ENCODE results near the gene MRTO4.
"Not testable (repeated sequence)": the region's sequence is repeated elsewhere in the genome, so short reads cannot be mapped to it uniquely, and the experiment has no call there.

Gene MRTO4

DNA sequence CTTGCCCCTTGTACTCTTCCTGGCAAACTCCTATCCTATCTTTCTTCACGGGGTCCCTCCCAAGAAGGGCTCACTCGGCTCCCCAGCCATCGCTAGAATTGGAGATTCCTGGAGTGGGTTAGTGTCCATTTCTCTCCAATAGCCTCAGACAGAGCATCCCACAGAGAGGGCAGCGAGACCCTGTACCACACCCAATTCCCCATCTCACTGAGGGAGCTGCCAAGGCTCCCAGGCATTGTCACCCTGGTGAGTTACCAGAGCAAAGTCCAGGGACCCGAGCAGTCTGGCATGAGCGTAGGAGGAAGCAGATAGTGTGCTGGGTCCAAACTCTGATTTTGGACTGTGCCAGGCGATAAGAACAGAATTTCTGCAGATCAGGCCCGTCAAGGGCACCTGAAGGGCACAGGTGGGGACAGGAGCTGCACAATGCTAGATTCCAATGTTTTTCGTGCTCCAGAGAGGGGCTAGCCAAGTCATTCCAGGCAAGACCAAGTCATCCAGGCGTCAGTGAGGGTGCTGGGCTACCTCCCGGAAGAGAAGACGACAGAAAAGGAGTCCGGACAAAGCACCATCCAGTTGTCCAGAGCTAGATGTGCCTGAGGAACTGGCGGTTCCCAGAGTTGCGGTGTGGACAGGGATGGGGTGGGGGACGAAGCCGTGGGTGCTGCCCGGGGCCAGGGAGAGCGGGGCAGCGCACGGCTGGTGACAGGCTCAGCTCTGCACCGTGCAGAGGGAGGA lies 21.7 kb downstream of the MRTO4 start:
- no peak for DNase-seq

DNA sequence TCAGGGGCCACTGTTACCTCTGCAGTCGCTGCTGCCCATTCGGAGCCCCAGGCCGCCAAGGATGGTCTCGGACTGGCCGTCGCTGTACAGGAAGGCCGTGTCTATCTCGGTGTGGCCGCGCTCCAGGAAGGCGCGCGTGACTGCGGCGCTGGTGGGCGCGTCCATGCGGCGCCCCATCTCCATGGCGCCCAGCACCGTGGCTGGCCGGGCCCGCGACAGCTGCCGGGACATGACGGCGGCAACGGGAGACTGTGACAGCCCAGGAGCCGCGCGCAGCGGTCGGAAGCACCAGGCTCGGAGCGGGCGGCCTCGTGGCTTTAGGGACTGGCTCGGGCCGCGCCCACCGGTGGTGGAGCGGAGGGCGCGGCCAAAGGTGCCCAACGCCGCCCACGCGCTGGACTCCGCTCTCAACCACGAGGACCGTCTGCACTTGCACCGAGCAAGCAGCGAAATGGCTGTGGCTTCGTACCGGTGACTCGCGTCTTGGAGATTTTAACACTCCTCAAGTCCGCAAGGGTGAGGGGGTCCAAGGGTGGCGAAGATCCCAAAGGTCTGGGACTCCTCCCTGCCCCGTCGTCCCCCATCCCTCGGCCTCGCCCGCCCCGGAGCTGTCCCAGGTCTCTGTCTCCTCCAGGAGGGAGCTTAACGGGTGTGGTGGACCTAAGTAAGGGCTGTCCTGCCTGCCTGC lies 22.4 kb downstream of the MRTO4 start:
- DNase-seq = not testable (repeated sequence)

DNA sequence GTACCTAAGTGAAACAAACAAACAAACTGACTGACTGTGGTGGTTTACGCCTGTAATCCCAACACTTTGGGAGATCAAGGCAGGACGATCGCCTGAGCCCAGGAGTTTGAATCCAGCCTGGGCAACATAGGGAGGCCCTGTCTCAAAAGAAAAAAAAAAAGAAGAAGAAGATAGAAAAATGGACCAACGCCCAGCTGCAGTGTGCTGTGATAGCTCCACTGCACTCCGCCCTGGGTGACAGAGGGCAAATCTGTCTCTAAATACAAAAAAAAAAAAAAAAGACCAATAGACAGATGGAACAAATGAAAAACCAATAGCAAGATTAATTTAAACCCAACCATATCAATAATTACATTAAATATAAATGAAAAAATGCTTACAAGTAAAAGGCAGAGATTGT lies 23.0 kb downstream of the MRTO4 start:
- DNase-seq = no peak

DNA sequence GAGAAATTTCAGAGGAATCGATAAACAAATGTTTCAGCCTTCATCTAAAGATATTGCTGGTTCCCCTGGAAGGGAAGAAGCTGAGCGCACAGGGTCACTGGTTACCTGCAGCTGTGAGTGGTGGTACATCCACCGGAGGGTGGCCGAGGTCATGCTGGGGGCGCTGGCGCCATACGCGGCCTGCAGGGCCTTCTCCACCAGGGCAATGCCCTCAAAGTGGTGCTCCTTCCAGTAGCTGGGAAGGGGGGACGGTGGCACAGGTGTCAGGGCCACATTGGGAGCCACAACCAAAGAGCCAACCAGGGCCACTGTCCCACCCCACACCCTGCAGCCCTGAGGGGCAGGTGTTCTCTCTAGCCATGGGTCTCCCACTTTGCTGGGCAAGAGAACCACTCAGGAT lies 32.3 kb downstream of the MRTO4 start:
- DNase-seq = no peak

DNA sequence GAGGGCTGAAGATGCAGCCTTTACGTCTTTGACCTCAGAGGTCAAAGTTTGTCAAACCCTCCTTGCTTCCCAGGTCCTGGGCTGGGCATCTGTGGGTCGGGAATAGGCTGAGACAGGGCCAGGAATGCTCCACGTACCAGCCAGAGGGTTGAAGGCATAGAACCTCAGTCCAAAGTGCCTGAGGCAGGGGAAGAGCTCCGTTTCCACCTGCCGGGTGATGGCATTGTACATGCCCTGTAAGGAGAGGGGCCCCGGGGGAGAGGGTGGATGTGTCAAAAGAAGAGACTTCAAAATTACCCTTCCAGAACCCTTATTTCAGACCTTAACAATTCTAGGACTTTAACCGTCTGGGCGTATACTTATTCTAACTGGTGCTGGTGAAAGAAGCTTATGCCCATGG lies 33.3 kb downstream of the MRTO4 start:
- DNase-seq = no peak

DNA sequence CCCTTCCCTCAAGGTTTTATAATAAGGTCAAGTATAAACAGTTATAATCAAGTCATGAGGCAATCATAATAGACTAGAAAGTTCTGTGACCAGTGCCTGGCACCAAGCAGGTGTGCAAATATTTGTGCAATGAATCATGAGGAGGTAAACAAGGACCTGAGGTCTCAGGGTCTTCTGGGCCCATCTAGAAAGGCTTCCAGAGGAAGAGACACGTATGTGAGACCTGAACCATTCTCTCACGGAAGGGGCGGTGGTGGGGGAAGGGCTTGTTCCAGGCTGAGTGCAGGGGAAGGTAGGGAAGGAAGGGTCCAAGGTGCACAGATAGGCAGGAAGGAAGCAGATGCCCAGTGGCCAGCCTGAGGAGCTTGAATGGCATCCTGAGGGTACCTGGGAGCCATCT lies 33.8 kb downstream of the MRTO4 start:
- DNase-seq = not testable (repeated sequence)

DNA sequence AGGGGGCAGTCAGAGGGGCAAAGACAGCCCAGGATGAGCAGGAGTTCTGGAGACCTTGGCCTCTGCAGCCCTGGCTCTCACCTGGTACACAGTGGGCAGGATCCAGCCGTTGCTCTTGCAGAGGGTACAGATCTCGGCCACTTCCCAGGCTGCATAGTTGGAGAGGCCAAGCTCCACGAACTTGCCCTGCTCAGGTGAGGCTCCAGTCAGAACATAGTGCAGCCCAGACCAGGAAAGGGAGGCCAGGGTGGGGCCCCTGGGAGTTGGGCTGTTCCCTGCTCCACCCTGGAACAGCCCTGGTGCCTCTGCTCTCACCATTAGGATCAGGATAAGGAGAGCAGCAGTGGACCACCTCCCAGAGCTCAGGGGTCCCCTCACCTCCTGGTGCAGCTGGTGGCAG lies 34.2 kb downstream of the MRTO4 start:
- DNase-seq = not testable (repeated sequence)

DNA sequence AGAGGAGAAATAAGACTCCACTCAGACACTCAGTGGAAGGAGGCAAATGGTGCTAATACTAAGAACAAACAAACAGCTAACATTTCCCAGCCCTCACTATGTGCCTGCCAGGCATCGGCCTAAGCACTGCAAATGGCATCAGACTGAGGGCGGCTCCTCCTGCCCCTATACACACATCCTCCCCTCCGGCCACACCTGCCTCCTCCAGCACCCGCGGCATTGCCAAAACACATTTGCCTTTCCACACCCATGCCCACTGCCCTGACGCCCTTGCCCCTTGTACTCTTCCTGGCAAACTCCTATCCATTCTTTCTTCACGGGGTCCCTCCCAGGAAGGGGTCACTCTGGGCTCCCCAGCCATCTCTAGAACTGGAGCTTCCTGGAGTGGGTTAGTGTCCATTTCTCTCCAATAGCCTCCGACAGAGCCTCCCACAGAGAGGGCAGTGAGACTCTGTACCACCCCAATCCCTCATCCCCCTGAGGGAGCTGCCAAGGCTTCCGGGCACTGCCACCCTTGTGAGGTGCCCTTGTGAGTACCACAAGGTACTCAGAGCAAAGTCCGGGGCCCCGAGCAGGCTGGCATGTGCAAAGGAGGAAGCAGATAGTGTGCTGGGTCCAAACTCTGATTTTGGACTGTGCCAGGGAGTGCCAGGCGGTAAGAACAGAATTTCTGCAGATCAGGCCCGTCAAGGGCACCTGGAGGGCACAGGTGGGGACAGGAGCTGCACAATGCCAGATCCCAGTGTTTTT lies 36.0 kb downstream of the MRTO4 start:
- DNase-seq = no peak

DNA sequence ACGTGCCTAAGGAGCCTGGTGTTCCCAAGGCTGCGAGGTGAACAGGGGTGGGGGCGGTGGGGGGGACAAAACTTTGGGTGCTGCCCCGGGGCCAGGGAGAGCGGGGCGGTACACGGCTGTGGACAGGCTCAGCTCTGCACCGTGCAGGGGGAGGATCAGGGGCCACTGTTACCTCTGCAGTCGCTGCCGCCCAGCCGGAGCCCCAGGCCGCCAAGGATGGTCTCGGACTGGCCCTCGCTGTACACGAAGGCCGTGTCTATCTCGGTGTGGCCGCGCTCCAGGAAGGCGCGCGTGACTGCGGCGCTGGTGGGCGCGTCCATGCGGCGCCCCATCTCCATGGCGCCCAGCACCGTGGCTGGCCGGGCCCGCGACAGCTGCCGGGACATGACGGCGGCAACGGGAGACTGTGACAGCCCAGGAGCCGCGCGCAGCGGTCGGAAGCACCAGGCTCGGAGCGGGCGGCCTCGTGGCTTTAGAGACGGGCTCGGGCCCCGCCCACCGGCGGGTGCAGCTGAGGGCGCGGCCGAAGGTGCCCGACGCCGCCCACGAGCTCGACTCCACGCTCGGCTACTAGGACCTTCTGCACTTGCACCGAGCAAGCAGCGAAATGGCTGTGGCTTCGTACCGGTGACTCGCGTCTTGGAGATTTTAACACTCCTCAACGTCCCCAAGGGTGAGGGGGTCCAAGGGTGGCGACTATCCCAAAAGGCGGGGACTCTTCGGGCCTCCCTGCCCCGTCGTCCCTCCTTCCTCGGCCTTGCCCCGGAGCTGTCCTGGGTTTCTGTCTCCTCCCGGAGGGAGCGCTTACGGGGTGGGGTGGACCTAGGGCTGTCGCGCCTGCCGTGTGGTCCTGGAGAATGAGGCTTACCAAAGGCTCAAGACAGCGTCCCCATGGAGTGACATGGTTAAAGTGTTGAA lies 37.0 kb downstream of the MRTO4 start, which contains the start of gene AKR7A3:
Gene AKR7A3, minus strand, starts transcription at position 447 of the 918 bp plus-strand sequence. Its CDS starts 61 bp downstream, at position 386.
- not testable (repeated sequence) for DNase-seq

DNA sequence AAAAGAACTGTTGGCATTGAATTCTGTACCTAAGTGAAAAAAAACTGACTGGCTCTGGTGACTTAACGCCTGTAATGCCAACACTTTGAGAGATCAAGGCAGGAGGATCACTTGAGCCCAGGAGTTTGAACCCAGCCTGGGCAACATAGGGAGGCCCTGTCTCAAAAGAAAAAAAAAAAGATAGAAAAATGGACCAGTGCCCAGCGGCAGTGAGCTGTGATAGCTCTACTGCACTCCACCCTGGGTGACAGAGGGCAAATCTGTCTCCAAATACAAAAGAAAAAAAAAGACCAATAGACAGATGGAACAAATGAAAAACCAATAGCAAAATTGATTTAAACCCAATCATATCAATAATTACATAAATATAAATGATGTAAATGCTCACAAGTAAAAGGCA lies 37.6 kb downstream of the MRTO4 start:
- DNase-seq = no peak

DNA sequence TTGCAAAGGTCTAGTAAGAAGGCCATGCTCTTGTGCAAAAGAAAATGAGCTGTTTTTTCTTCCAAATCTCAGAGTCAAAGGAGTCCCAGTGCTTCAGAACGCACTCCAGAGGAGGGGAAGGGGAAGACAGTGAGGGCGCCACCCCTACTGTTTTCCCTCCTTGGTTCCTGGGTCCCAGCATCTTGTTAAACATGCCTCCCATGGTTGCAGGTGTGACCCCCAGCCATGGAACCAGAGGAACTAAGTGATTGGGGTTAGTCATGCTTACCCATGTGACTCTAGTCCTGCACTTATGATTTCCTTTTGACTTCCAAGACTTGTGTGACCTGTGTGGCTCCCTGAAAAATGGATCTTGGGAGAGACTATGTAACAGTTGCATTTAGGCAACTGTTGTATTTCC lies 43.0 kb downstream of the MRTO4 start:
- no peak for DNase-seq

DNA sequence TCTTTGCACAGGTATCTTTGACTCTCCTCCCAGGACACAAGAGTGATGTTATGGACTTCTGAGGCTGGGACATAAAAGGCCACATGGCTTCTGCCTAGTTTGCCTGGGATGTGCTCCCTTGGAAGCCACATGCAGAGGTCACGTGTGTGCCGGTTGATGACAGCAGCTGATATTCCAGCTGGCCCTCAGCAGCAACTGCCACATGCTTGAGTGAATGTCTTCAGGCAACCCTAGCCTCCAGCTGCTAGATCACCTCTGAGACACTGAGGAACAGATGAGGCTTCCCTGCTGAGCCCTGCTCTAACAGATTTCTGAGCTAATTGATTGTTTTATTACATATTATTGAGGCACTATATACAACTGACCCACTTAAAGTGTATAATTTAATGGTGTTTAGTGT lies 48.6 kb downstream of the MRTO4 start:
- no peak for DNase-seq

DNA sequence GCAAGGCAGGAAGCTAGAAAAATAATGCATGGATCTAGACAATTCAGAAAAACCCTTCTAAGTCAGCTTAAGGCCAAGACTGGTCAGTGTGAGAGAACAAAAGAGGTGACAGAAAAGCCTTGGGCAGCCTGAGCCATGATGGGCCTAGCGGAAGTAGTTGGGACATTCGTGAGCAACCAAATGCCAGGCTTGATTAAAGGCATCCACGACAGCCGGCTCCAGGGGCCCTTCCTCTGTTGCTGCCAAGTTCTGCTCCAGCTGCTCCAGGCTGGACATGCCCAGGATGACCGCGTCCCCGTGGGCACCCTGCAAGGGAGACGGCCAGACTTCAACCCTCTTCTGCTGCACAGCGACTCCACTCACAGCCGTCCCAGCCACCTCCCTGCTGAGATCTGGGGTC lies 52.5 kb downstream of the MRTO4 start:
- not testable (repeated sequence) for DNase-seq

DNA sequence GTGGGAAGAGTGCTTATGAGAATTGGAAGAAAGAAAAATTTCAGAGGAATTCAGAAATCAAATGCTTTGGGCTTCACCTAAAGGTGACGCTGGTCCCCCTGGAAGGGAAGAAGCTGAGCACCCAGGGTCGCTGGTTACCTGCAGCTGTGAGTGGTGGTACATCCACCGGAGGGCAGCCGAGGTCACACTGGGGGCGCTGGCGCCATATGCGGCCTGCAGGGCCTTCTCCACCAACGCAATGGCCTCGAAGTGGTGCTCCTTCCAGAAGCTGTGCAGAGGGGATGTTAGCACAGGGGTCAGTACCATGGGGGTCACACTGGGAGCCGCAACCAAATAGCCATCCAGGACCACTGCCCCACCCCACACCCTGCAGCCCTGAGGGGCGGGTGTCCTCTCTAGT lies 54.3 kb downstream of the MRTO4 start:
- DNase-seq = no peak

DNA sequence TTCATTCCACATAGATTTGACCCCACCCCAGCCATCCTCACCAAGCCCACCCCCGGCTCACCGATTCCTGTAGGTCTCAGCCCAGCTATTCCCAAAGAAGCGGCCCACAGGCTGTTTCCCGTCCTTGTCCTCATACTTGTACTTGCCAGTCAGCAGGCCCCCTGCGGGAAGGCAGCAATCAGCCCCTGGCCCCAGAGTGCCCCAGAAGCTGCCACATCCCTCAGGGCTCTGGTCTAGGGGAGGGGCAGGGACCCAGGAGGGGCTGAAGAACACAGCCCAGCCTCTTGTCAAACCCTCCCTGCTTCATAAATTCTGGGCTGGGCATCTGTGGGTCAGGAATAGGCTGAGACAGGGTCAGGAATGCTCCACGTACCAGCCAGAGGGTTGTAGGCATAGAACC lies 55.3 kb downstream of the MRTO4 start:
- no peak for DNase-seq

DNA sequence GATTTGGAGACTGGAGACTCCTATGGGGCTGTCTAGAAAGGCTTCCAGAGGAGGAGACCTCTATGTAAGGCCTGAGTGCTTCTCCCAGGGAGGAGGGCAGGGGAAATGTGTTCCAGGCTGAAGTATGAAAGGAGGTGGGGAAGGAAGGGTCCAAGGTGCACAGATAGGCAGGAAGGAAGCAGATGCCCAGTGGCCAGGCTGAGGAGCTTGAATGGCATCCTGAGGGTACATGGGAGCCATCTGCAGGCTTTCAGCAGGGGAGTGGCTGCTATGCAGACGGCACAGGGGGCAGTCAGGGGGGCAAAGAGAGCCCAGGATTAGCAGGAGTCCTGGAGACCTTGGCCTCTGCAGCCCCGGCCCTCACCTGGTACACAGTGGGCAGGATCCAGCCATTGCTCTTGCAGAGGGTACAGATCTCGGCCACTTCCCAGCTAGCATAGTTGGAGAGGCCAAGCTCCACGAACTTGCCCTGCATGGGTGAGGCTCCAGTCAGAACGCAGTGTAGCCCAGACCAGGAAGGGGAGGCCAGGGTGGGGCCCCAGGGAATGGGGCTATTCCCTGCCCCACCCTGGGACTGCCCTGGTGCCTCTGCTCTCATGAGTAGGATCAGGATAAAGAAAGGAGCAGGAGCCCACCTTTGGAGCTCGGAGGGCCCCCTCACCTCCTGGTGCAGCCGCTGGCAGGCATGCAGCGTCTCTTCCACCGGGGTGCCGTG lies 56.3 kb downstream of the MRTO4 start:
- no peak for DNase-seq

DNA sequence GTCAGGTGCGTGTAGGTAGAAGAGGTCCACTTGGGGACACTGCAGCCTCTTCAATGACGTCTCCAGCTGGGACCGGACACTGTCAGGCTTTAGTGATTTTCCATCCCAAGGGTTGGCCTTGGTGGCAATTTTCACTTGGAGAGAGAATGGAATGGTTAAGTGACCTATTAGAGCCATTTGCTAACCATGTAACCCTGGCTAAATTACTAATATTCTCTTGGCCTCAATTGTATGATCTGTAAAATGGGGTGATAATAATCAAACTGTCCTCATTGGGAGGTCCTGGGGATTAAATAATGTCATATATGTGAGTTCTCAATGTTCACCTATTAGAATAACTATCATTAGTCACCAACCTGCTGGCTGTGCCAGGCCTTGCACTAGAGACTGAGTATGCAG lies 56.9 kb downstream of the MRTO4 start:
- no peak for DNase-seq

DNA sequence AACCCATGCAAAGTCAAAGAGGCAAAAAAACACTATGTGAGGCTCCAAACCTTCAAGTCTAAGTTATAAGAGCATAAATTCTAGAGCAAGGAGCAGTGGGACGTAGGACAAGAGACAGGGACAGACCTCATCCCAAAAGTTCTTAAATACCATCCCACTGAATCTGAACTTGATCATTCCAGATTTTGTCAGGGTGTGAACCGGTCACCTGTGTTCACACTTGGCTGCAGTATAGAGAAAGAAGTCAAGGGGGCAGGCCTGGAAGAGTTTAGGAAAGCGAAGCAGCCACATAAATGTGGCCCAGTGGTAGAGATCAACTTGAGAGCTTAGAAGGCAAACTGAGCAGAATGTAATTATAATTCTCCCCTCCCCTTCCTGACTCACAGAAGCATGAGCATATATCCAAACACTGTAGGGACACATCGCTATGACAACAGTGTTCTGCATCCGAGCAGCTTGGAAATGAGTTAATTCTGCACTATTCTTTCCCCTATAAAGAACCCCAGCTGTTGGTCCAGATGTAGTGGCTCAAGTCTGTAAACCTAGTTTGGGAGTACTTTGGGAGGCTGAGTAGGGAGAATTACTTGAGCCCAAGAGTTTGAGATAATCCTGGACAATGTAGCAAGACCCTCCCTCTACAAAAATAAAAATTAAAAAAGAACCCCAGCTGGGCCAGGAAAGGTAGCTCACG lies 57.7 kb downstream of the MRTO4 start:
- DNase-seq = no peak

Measured in KG1 (cell line).